ENCODE results near the gene ASCC3.

Gene ASCC3

DNA sequence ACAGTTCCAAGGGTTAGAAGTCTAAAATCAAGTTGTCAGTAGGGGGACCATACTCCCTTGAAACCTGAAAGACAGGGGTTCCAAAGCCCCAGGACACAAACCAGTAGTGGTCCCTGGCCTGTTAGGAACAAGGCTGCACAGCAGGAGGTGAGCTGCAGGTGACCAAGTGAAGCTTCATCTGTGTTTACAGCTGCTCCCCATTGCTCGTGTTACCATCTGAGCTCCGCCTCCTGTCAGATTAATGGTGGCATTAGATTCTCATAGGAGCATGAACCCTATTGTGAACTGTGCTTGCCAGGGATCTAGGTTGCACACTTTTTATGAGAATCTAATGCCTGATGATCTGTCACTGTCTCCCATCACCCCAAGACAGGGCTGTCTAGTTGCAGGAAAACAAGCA lies 391.1 kb downstream of the ASCC3 start:
- Histone ChIP-seq H3K4me1 (ENCODE audit: insufficient read depth, poor library complexity, severe bottlenecking) (peaks cover 14% of the 10 kb centered on the region), H3K27me3 (ENCODE audit: insufficient read depth, poor library complexity, severe bottlenecking) (no peaks in the 10 kb centered on the region), H3K36me3 (ENCODE audit: low read depth) (no peaks in the 10 kb centered on the region), H3K4me3 (ENCODE audit: severe bottlenecking) (no peak overlapping the region), H3K27ac (ENCODE audit: poor library complexity, severe bottlenecking) (no peak overlapping the region), H3K9me3 (ENCODE audit: severe bottlenecking) (no peaks in the 10 kb centered on the region)
- TF ChIP-seq CTCF (IDR thresholded peaks at IDR 0.05; ENCODE audit: poor library complexity, severe bottlenecking), result no peak
- DNase-seq (ENCODE audit: low spot score), result no peak
- ATAC-seq (ENCODE audit: low read depth), result no peak

DNA sequence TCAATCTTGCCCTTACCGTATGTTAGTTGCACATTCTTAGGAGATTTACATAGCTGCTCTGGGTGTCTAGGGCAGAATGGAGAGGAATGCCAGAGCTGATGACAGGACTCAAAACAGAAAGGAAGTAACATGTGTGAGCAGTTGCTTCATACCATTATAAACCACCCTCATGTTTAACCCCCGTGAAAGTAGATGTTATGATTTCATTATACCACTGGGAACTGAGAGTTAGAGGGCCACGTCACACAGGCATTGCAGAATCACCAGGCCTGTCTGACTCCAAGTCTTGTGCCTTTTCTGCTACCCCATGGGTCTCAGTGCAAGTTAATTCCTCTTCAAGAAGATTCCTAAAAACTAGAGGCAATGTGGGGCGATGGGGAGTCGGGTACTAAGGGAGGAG lies 392.9 kb downstream of the ASCC3 start:
- H3K27ac ChIP-seq (ENCODE audit: poor library complexity, severe bottlenecking), result no peak overlapping the region
- H3K4me1 ChIP-seq (ENCODE audit: insufficient read depth, poor library complexity, severe bottlenecking), result peaks cover 7% of the 10 kb centered on the region
- ATAC-seq (ENCODE audit: low read depth) (no peak), DNase-seq (ENCODE audit: low spot score) (no peak)
- no peak for TF ChIP-seq CTCF (IDR thresholded peaks at IDR 0.05; ENCODE audit: poor library complexity, severe bottlenecking)
- H3K9me3 ChIP-seq (ENCODE audit: severe bottlenecking), result no peaks in the 10 kb centered on the region
- H3K27me3 ChIP-seq (ENCODE audit: insufficient read depth, poor library complexity, severe bottlenecking), result no peaks in the 10 kb centered on the region
- no peaks in the 10 kb centered on the region for H3K36me3 ChIP-seq (ENCODE audit: low read depth)
- H3K4me3 ChIP-seq (ENCODE audit: severe bottlenecking), result no peak overlapping the region

DNA sequence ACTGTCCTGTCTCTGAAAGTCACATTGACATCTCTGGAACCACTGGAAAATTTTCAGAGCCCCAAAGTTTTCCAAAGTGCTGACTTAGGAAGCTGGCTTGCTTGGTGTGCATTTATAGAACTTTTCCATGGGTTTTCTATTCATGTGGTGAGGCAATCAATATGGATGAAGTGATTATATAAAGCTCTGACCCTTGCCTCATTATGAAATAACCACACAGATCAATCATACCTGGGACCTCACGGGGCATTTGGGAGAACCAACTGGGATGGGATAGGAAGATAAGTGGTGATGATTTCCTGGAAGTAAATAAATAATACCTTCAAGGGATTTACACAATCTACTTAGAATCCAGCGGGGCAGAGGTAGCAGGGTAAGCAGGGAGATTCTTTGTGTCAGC lies 393.5 kb downstream of the ASCC3 start:
- no peak for ATAC-seq (ENCODE audit: low read depth)
- TF ChIP-seq CTCF (IDR thresholded peaks at IDR 0.05; ENCODE audit: poor library complexity, severe bottlenecking), result no peak

DNA sequence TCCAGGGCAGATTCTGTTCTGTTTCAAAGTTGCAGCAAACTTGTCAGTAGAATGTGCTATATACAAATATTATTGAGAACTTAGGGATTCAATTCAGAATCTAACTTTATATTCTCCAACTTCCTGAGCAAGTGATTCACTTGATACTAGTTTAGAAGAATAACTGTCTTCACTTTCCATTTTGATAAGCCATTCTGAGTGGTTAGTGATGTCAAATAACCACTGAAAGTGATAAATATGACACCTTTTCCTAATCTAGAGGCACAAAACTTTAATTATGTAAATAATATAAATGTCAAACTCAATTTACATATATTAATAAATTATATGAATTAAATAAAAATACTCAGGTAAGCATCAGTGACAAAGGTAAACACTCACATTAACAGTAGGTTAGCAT lies 395.9 kb downstream of the ASCC3 start:
- no peak for ATAC-seq (ENCODE audit: low read depth)
- no peak for DNase-seq (ENCODE audit: low spot score)
- no peaks in the 10 kb centered on the region for H3K36me3 ChIP-seq (ENCODE audit: low read depth)
- H3K9me3 ChIP-seq (ENCODE audit: severe bottlenecking), result no peaks in the 10 kb centered on the region
- H3K27me3 ChIP-seq (ENCODE audit: insufficient read depth, poor library complexity, severe bottlenecking), result no peaks in the 10 kb centered on the region
- H3K27ac ChIP-seq (ENCODE audit: poor library complexity, severe bottlenecking), result no peak overlapping the region
- no peak for TF ChIP-seq CTCF (IDR thresholded peaks at IDR 0.05; ENCODE audit: poor library complexity, severe bottlenecking)
- no peaks in the 10 kb centered on the region for H3K4me1 ChIP-seq (ENCODE audit: insufficient read depth, poor library complexity, severe bottlenecking)
- no peak overlapping the region for H3K4me3 ChIP-seq (ENCODE audit: severe bottlenecking)

More for the DNA sequence above, 393.5 kb downstream of the ASCC3 start:
- no peaks in the 10 kb centered on the region for H3K9me3 ChIP-seq (ENCODE audit: severe bottlenecking)
- peaks cover 1% of the 10 kb centered on the region for H3K4me1 ChIP-seq (ENCODE audit: insufficient read depth, poor library complexity, severe bottlenecking)
- no peaks in the 10 kb centered on the region for H3K36me3 ChIP-seq (ENCODE audit: low read depth)
- no peaks in the 10 kb centered on the region for H3K27me3 ChIP-seq (ENCODE audit: insufficient read depth, poor library complexity, severe bottlenecking)
- no peak for DNase-seq (ENCODE audit: low spot score)
- H3K27ac ChIP-seq (ENCODE audit: poor library complexity, severe bottlenecking), result no peak overlapping the region
- no peak overlapping the region for H3K4me3 ChIP-seq (ENCODE audit: severe bottlenecking)

DNA sequence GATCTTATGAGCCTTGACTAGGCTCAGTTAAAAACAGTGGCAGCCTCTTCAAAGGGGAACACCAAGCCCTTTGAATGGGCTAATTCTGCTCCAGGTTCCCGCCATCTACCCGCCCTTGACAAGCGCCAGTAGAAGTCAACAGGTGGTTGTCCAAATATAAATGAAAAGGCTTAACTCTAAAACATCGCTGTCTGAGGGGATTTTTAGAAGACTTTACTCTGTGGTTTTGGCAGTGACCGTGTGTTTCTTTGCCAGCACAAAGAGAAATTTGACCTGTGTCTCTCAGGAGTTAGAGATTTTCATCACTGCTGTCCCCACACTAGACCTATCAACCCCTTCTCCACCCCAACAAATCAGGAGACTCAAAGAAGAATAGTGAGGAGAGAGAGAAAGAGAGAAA lies 396.7 kb downstream of the ASCC3 start:
- no peak for ATAC-seq (ENCODE audit: low read depth)

More for the DNA sequence above, 396.7 kb downstream of the ASCC3 start:
- Histone ChIP-seq H3K36me3 (ENCODE audit: low read depth) (no peaks in the 10 kb centered on the region), H3K9me3 (ENCODE audit: severe bottlenecking) (no peaks in the 10 kb centered on the region), H3K27ac (ENCODE audit: poor library complexity, severe bottlenecking) (no peak overlapping the region), H3K4me3 (ENCODE audit: severe bottlenecking) (no peak overlapping the region), H3K4me1 (ENCODE audit: insufficient read depth, poor library complexity, severe bottlenecking) (no peaks in the 10 kb centered on the region), H3K27me3 (ENCODE audit: insufficient read depth, poor library complexity, severe bottlenecking) (no peaks in the 10 kb centered on the region)
- DNase-seq (ENCODE audit: low spot score), result no peak
- TF ChIP-seq CTCF (IDR thresholded peaks at IDR 0.05; ENCODE audit: poor library complexity, severe bottlenecking), result no peak
